ENCODE results near the gene ERF.

The ERF gene

DNA sequence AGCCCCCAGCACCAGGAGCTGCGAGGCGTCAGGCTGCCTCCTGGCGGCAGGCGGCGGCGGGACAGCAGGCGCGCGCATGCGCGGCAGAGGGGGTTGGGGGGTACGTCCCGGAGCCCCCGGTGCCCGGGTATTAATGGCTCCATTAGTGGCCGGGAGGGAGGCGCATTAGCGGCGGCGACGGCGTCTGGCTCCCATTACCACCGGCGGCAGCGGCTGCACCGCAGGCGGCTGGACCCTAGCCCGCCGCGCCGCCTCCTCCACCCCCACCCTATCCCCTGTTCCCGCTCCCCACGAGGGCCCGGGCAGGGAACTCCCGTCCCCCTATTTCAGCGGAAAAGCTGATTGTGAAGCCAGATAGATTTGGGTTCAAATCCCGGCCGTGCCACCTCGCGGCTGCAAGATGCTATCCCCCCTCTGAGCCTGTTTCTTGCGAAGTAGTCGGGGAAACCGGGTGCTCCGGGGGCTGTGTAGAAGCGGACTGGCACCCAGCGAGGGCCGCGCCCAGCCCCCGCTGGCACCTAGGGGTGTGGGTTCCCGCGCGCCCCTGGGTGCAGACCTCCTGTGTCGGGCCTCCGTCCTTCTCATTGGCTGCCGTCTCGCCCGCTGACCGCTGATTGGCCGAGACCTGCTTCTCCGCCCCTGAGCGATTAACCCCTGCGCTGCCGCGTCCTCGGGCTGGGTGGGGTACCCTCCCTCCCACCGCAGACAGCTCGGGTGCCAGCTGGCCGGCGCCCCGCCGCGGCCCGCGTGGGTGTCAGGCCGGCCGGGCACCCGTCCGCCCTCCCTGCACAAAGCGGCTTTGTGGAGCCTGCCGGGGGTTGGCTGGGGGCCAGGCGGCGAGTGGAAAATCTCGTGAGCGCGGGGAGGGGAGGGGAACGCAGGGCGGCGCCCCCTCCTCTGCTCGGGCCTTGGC, 25.2 kb upstream of the ERF start:
- FAIRE-seq: peak; percentile 99
- TF ChIP-seq POLR2AphosphoS5 (IDR thresholded peaks at IDR 0.05; ENCODE audit: low read depth, low read length) (peak; percentile 50; the same call in 1 of the 2 replicates), TAF1 (IDR thresholded peaks at IDR 0.05; ENCODE audit: borderline replicate concordance, low read depth, low read length) (no peak), POLR2A (IDR thresholded peaks at IDR 0.05; ENCODE audit: low read depth, low read length) (peak; percentile 40; the same call in 1 of the 2 replicates)
- peak; percentile 99 for DNase-seq (ENCODE audit: insufficient read length)

DNA sequence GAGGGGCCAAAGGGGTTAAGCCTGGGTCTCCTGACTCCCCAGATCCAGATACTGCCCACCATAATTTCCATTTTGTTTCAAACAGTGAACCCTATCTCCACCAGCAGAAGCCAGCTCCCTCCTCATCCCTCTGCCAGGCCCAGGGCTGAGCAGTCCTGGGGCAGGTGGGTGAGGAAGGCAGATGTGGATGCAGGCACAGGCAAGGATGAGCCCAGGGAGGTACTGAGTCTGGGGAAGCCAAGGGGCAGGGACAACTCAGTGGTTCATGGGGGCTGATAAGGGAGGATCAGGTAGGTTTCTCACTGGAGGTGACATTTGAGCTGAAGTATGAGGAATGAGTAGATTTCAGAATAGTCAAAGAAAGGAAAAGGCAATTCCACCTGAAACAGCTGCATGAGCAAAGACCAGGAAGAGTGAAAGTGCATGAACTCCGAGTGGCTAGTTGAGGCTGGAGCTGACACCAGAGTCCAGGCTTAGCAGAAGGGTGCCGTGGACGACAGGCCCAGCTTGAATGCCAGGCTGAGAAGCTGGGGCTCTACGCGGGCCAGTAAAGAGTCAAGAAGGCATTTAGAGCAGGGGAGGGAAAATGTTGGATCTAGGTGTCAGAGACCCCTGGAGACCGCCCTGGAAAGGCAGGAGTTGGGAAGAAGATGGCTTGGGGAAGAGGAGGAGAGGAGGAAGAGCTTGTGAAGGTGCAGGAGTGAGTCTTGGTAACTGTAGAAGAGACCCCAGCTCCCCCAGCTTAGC, 24.4 kb upstream of the ERF start:
- peak; percentile 76 for FAIRE-seq
- no peak for DNase-seq (ENCODE audit: insufficient read length)
- TF ChIP-seq POLR2AphosphoS5 (IDR thresholded peaks at IDR 0.05; ENCODE audit: low read depth, low read length): no peak; the same call in 1 of the 2 replicates
- TF ChIP-seq TAF1 (IDR thresholded peaks at IDR 0.05; ENCODE audit: borderline replicate concordance, low read depth, low read length): no peak
- no peak for TF ChIP-seq POLR2A (IDR thresholded peaks at IDR 0.05; ENCODE audit: low read depth, low read length)

DNA sequence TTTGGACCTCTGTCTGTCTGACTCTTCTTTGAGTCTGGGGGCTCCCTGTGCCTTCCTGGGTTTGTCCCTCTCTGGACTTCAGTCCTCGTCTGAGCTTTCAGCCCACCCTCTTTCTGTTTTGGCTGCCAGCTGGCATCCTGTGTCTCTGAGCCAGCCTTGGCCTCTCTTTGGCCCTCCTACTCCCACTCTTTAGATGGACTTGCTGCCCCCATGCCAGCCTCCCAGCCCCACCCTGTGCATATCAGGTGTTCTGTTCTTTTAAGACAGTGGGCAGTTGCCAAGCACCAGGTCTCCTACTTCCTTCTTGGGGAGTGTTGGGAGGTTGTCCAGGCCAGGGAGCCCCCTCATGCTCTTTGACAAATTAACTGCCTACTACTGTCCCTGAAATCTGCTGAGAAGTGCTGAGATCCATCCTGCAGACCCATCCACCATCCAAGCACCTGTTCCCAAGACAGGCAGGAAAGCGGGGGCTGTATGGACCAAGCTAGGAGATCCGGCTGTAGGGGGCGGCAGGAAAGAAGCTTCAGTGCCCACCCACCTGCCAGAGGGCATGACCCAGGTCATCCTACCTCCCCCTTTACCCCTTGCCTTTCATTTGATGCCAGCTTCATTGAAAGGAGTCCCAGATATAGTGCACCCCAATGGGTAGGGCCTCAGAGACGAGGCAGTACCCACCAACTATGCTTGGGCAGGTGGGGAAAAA, 23.7 kb upstream of the ERF start:
- TF ChIP-seq POLR2A (IDR thresholded peaks at IDR 0.05; ENCODE audit: low read depth, low read length) (no peak), POLR2AphosphoS5 (IDR thresholded peaks at IDR 0.05; ENCODE audit: low read depth, low read length) (no peak), TAF1 (IDR thresholded peaks at IDR 0.05; ENCODE audit: borderline replicate concordance, low read depth, low read length) (no peak)
- FAIRE-seq: no peak
- DNase-seq (ENCODE audit: insufficient read length): no peak

DNA sequence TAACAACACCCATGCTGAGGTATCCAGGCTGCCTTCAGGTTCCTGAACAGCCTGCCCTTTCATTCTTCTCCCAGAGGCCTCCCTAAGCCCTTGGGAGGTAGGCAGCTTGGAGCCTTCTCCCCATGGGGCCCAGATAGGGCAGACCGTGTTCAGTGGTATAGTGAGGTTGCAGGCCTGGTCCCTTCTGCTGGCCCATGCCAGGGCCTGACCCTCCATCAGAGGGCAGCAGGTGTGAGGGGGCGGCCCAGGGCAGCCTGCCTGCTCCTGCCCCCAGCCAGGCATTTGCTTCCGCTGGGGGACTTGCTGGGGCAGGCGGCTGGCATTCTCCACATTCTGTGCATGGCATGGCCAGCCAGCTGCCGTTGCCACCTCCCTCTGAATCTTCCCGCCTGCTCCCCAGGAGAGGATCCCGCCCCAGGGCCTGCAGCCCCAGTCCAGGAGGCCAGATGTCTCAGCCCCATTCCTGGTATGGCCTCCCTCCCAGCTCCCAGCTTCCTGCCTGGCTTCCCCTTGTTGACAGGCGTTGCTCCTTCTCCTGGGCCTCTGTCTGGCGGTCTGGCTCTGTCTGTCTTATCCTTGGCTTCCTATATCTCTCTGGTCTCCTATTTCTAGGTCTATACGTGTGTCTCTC, 23.0 kb upstream of the ERF start:
- no peak for DNase-seq (ENCODE audit: insufficient read length)
- no peak for FAIRE-seq
- TF ChIP-seq TAF1 (IDR thresholded peaks at IDR 0.05; ENCODE audit: borderline replicate concordance, low read depth, low read length) (no peak), POLR2A (IDR thresholded peaks at IDR 0.05; ENCODE audit: low read depth, low read length) (0 out of 2 replicates have a peak, but pooled peaks have one; percentile 24)

DNA sequence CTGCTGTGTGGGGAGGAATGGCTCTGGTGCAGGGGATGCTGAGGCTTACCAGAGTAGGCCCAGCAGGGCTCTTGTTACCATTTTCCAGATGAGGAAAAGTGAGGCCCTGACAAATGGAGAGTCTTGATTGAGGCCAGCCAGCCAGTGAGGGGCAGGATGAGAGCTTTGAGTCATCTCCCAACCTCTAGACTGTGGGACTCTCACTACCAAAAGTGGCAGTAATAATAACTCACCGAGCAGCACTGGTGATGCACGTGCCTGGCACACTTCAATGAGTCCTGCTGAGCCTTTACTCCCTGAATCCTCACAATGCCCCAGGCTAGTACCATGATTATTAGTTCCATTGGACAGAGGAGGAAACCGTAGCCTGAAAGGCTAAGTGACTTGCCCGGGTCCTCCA, 21.9 kb upstream of the ERF start:
- TF ChIP-seq TAF1 (IDR thresholded peaks at IDR 0.05; ENCODE audit: borderline replicate concordance, low read depth, low read length): no peak
- TF ChIP-seq POLR2A (IDR thresholded peaks at IDR 0.05; ENCODE audit: low read depth, low read length): no peak
- TF ChIP-seq POLR2AphosphoS5 (IDR thresholded peaks at IDR 0.05; ENCODE audit: low read depth, low read length): no peak
- DNase-seq (ENCODE audit: insufficient read length) (no peak), FAIRE-seq (peak; percentile 14)

DNA sequence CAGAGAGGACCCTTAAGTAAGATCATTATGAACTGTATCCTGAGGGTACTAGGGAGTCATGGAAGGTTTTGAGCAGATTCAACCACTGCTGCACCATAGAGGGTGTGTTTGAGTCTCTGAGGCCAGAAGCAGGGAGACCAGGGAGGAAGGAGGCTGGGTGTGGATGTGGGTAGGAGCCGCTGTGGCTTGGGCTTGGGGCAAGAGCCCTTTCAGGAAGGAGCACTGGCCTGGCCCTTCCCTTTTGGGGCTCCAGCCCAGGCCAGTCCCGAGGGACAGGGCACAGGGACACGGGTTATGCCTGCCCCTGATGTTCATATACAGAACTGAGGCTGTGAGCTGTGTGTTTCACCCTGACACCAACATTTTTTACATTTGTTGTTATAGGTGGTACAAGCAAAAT, 21.4 kb upstream of the ERF start:
- FAIRE-seq: no peak
- TF ChIP-seq POLR2AphosphoS5 (IDR thresholded peaks at IDR 0.05; ENCODE audit: low read depth, low read length): no peak
- no peak for TF ChIP-seq POLR2A (IDR thresholded peaks at IDR 0.05; ENCODE audit: low read depth, low read length)
- TF ChIP-seq TAF1 (IDR thresholded peaks at IDR 0.05; ENCODE audit: borderline replicate concordance, low read depth, low read length): no peak
- DNase-seq (ENCODE audit: insufficient read length): no peak

DNA sequence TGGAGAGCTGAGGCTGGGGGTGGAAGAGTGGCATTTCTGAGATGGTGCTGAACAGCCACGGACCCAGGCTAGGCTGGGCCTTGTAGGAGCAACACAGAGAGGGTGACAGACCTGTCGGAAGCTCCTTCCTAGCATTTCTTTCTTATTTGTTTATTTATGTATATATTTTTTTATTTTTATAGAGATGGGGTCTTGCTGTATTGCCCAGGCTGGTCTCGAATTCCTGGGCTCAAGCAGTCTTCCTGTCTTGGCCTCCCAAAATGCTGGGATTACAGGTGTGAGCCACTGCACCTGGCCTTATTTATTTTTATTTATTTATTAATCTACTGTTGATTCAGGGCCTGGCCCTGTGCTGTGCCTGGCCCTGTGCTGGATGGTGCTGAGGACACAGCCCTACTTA, 20.6 kb upstream of the ERF start:
- no peak for DNase-seq (ENCODE audit: insufficient read length)
- TF ChIP-seq POLR2AphosphoS5 (IDR thresholded peaks at IDR 0.05; ENCODE audit: low read depth, low read length) (no peak), TAF1 (IDR thresholded peaks at IDR 0.05; ENCODE audit: borderline replicate concordance, low read depth, low read length) (no peak), POLR2A (IDR thresholded peaks at IDR 0.05; ENCODE audit: low read depth, low read length) (0 out of 2 replicates have a peak, but pooled peaks have one; percentile 9)
- no peak for FAIRE-seq

DNA sequence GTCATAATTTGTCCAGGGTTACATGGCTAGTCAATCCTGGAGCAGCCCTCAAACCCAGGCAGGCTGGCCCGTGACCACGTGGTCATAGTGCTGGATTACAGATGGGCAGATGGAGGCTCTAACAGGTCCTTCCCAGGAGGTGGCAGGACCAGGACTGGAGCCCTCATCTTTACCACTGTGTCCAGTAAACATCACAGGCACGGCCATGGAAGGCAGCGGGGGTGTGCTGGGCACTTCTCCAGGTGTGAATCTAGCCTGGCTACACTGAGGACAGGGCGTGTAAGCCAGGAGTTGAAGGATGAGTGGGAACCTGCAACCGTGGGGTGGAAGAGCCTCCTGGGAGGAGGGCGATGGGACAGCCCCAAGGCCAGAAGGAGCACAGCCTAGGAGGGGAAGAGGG, 20.2 kb upstream of the ERF start:
- no peak for FAIRE-seq
- 0 out of 2 replicates have a peak, but pooled peaks have one; percentile 17 for TF ChIP-seq POLR2A (IDR thresholded peaks at IDR 0.05; ENCODE audit: low read depth, low read length)
- no peak for TF ChIP-seq TAF1 (IDR thresholded peaks at IDR 0.05; ENCODE audit: borderline replicate concordance, low read depth, low read length)
- DNase-seq (ENCODE audit: insufficient read length): no peak

DNA sequence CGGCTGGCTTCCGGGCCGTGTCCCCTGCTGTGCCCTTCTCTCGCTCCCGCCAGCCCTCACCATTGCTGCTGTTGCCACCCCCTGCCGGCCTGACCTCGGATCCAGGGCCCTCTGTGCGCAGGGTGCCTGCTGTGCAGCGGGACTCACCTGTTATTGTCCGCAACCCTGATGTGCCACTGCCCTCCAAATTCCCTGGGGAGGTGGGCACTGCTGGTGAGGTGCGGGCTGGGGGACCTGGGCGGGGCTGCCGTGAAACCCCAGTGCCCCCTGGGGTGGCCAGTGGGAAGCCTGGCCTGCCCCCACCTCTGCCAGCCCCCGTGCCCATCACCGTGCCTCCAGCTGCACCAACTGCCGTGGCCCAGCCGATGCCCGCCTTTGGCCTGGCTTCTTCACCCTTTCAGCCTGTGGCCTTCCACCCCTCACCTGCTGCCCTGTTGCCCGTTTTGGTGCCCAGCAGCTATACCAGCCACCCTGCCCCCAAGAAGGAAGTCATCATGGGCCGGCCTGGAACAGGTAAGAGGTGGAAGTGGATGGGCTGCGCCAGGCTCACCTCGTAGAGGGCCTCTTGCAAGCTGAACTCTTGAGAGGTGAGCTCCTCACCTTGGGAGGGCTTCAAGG, 19.2 kb upstream of the ERF start:
- TF ChIP-seq TAF1 (IDR thresholded peaks at IDR 0.05; ENCODE audit: borderline replicate concordance, low read depth, low read length): no peak
- TF ChIP-seq POLR2AphosphoS5 (IDR thresholded peaks at IDR 0.05; ENCODE audit: low read depth, low read length): no peak
- no peak for TF ChIP-seq POLR2A (IDR thresholded peaks at IDR 0.05; ENCODE audit: low read depth, low read length)
- DNase-seq (ENCODE audit: insufficient read length): no peak
- no peak for FAIRE-seq

DNA sequence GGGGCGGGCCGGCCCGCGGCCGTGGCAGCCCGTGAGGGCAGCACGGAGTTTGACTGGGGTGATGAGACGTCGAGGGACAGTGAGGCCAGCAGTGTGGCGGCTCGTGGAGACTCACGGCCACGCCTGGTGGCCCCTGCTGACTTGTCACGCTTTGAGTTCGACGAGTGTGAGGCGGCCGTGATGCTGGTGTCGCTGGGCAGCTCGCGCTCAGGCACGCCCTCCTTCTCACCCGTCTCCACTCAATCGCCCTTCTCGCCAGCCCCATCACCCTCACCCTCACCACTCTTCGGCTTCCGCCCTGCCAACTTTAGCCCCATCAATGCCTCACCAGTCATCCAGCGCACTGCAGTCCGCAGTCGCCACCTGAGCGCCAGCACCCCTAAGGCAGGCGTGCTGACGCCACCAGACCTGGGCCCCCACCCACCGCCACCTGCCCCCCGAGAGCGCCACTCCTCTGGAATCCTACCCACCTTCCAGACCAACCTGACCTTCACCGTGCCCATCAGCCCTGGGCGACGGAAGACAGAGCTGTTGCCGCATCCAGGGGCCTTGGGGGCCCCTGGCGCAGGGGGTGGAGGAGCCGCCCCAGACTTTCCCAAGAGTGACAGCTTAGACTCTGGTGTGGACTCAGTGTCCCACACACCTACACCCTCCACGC, 18.6 kb upstream of the ERF start:
- TF ChIP-seq POLR2A (IDR thresholded peaks at IDR 0.05; ENCODE audit: low read depth, low read length) (no peak), TAF1 (IDR thresholded peaks at IDR 0.05; ENCODE audit: borderline replicate concordance, low read depth, low read length) (no peak), POLR2AphosphoS5 (IDR thresholded peaks at IDR 0.05; ENCODE audit: low read depth, low read length) (no peak)
- FAIRE-seq (no peak), DNase-seq (ENCODE audit: insufficient read length) (no peak)

All from GM12892 (cell line).